Uterus (tissue), 2 donors: Measurements from ENCODE around the gene ZBTB20.

Source experiments
- CTCF ChIP-seq, 4 experiments: fragments of 200-600 bp in 2 of 4; fragments of 450-650 bp in 2 of 4; sonication (generic) in 2 of 4; IDR thresholded peaks; one replicate each; pipeline ENCODE4 v1.5.1; 2016 to 2019; ENCODE audit warnings: antibody characterized with exemption in 4 of 4, mild to moderate bottlenecking in 2 of 4, moderate library complexity in 1 of 4
- POLR2A ChIP-seq, 2 donors: fragments of 450-650 bp; IDR thresholded peaks; one replicate each; pipeline ENCODE4 v1.6.1; 2016; ENCODE audit warnings: antibody characterized with exemption in 2 of 2, mild to moderate bottlenecking in 1 of 2, moderate library complexity in 1 of 2

- TF ChIP-seq CTCF (IDR thresholded peaks at IDR 0.05) (no peak), POLR2A (IDR thresholded peaks at IDR 0.05) (no peak)
Observed at GRCh38 chr3:114562557-114562956, 584.5 kb downstream of the ZBTB20 start.
